GM19328 (cell line): ENCODE results near the gene DNAJC3.
"Not testable (repeated sequence)": the region's sequence is repeated elsewhere in the genome, so short reads cannot be mapped to it uniquely, and the experiment has no call there.

Experiments
- ATAC-seq: cut with Tn5 transposase; IDR thresholded peaks from one replicate; pipeline ENCODE4 v1.9.1; 2021; ENCODE audit warnings: mild to moderate bottlenecking, moderate library complexity; ENCODE audit not compliant: unreplicated experiment

The DNAJC3 gene

DNA sequence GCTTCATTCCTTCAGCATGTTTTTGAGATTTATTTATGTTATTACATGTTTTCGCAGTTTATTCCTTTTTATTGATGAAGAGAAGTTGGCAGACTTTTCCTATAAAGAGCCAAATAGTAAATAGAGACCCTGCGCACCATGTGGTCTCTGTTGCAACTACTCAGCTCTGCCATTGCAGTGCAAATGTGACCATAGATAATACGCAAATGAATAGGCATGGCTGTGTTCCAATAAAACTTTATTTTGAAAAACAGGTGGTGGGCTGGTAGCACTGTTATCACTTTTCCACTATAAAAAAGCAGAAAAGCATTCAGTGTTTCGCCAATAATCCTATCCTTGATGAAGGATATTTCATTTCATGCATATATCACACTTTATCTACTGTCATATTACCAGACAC is 95.0 kb downstream of the DNAJC3 start:
- ATAC-seq = no peak

GRCh38 chr13:95779522-95779921 is 102.6 kb downstream of the DNAJC3 start:
- ATAC-seq = no peak

DNA sequence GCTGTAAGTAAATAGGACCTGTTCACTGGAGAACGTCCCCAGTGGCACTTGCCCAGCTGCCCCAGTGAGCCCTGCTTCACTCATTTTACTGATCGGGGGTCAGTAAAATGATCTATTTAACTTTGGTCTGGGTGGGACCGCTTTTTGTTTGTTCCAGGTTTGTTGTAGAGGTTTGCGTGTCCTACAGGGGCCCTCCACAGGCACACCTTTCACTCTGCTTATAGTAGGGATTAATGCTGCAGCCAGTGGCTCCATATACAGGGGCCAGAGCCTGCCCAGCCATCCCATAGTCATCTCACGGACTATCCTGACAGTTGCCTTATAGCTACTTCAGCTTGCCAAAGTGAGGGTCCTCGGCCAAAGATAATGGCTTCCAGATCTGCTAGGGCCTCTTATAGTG is 104.1 kb downstream of the DNAJC3 start:
- ATAC-seq = no peak

DNA sequence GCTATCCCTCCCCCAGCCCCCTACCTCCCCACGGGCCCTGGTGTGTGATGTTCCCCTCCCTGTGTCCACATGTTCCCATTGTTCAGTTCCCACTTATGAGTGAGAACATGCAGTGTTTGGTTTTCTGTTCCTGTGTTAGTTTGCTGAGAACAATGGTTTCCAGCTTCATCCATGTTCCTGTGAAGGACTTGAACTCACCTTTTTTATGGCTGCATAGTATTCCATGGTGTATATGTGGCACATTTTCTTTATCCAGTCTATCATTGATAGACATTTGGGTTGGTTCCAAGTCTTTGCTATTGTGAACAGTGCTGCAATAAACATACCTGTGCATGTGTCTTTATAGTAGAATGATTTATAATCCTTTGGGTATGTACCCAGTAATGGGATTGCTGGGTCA is 105.0 kb downstream of the DNAJC3 start:
- ATAC-seq = not testable (repeated sequence)

- no peak for ATAC-seq
Observed at GRCh38 chr13:95783747-95784146, 106.8 kb downstream of the DNAJC3 start.

DNA sequence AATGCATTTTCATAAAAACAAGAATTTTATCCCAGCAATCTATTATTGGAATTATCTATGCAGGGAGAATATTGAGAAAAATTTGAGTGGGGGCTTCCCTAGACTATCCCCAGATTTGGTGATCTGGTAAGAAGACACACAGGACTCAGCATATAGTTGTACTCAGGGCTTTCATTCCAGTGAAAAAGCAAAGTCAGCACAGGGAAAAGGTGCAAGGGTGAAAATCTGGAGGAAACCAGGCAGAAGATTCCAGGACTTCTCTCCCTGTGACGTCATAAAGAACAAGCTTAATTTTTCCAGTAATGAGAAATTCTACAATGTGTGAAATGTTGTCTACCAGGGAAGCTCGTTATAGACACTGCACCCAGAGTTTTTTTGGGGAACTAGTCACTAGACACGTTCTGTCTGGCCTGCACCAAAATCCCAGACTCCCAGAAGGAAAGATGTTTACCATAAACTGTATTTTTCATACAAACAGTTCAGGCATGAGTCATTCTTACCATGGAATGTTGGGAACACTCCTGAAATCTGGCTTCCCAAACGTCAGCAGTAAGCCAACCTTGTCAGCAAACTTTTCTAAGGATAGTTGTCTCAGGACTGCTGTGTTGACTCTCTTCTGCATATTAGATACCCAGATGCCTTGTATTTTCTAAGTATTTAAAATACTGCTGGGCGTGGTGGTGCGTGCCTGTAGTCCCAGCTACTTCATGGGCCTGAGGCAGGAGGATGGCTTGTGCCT is 107.4 kb downstream of the DNAJC3 start:
- no peak for ATAC-seq

GRCh38 chr13:95784900-95785290 is 108.0 kb downstream of the DNAJC3 start:
- ATAC-seq = no peak

DNA sequence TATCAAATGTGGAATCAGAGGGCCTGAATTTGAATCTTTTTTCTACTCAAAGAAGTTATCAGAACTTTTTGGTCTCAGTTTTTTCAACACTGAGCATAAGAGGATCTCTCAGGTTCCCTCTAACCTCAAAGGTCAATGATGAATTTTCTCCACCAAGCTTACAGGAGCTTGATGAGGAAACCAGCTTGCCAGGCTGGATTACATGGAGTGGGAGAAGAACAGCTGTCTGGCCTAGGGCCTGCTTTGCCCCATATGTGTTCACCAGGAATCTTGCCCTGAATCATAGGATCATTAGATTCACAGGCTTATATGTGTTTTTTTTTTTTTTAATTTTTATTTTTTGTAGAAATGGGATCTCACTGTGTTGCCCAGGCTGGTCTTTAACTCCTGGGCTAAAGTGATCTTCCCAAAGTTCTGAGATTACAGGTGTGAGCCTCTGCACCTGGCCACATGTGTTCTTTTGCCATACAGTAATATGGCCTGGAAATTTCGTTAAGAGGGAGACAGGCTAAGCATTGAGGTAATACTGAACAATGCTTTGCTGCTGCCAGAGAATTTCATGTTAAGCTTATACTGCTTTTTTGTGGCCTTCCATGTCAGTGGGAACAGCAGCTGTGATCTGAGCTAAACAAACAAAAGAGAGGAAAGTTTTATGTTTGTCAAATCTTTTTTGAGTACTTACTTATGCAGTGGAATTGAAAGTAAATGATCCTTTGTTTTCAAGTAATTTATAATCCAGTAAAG is 110.6 kb downstream of the DNAJC3 start:
- ATAC-seq = no peak

GRCh38 chr13:95788100-95788463 is 111.1 kb downstream of the DNAJC3 start:
- no peak for ATAC-seq

- not testable (repeated sequence) for ATAC-seq
Observed at GRCh38 chr13:95789315-95789714, 112.4 kb downstream of the DNAJC3 start.

- ATAC-seq = no peak
Observed at GRCh38 chr13:95791084-95791722, 114.3 kb downstream of the DNAJC3 start.

- ATAC-seq = no peak
Observed at GRCh38 chr13:95793018-95793555, 116.1 kb downstream of the DNAJC3 start.

- ATAC-seq = no peak
Observed at GRCh38 chr13:95793781-95794180, 116.8 kb downstream of the DNAJC3 start.

DNA sequence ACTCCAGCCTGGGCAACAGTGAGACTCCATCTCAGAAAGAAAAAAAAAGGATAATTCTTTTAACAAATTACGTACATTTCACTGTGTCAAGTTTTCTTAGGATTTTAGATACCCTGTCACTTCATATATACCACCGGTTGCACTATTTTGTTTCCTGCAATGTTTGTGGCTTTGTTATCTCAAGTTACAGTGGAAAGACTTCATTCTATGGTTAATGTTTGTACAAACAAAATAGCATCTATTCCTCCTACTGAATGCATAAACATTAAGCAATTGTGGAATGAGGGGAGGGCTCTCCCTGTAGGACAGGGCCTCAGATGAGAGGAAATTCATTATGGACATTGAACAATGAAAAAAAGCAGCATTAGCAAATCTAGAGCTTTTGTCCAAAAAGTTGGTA is 120.1 kb downstream of the DNAJC3 start:
- no peak for ATAC-seq

GRCh38 chr13:95800436-95800835 is 123.5 kb downstream of the DNAJC3 start:
- no peak for ATAC-seq

GRCh38 chr13:95801825-95802224 is 124.9 kb downstream of the DNAJC3 start:
- no peak for ATAC-seq

GRCh38 chr13:95805921-95806320 is 129.0 kb downstream of the DNAJC3 start:
- ATAC-seq = no peak

DNA sequence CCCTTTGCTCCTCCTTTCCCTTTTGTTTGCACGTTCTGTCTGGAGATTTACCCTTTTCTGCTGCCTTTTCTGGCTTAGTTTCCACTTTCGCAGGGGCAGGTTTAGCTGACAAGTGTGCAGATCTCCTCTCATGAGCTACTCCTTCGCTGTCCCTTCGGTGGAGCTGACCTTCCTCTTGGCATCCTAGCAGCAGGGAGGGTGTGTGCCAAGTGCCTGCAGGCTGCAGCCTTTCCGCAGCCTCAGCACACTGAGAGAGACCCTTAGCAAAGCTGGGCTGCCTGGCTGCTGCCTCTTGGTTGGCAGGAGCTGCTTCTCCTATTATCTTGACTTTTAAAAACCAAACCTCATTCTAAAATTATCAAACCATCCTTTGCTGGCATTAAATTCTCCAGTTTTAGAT is 132.5 kb downstream of the DNAJC3 start:
- ATAC-seq = no peak

GRCh38 chr13:95813139-95813538 is 136.2 kb downstream of the DNAJC3 start:
- ATAC-seq = no peak

- ATAC-seq = no peak
Observed at GRCh38 chr13:95814495-95814894, 137.6 kb downstream of the DNAJC3 start.

GRCh38 chr13:95822303-95822702 is 145.4 kb downstream of the DNAJC3 start:
- ATAC-seq = no peak

- no peak for ATAC-seq
Observed at GRCh38 chr13:95833126-95833525, 156.2 kb downstream of the DNAJC3 start.
